LHCN-M2 (cell line): ENCODE measurements around the gene DBNL. TPM values are rescaled to one million over a fixed set of nuclear protein-coding genes. Genes with fewer than 3 reads are reported as not detected.
"Not testable (repeated sequence)": the region's sequence is repeated elsewhere in the genome, so short reads cannot be mapped to it uniquely, and the experiment has no call there.

ENCODE experiments used
- DNase-seq: peaks from one replicate; pipeline ENCODE4 v3.0.0-alpha.2; 2012; ENCODE audit warnings: low read depth
- polyA plus RNA-seq: library from polyadenylated mRNA; unstranded; fragments of >200 nt; gene quantifications from one replicate; pipeline ENCODE4 v1.2.1, GENCODE V29; 2012; ENCODE audit warnings: missing spikeins
- total RNA-seq: library from RNA; depleted of rRNA; stranded (reverse); fragments of >200 nt; gene quantifications from 2 replicates; pipeline ENCODE4 v1.2.3, GENCODE V29; 2014; rRNA removed

The DBNL gene
- 226 and 271 TPM in 2 replicates for total RNA-seq
- polyA plus RNA-seq: 199 TPM

DNA sequence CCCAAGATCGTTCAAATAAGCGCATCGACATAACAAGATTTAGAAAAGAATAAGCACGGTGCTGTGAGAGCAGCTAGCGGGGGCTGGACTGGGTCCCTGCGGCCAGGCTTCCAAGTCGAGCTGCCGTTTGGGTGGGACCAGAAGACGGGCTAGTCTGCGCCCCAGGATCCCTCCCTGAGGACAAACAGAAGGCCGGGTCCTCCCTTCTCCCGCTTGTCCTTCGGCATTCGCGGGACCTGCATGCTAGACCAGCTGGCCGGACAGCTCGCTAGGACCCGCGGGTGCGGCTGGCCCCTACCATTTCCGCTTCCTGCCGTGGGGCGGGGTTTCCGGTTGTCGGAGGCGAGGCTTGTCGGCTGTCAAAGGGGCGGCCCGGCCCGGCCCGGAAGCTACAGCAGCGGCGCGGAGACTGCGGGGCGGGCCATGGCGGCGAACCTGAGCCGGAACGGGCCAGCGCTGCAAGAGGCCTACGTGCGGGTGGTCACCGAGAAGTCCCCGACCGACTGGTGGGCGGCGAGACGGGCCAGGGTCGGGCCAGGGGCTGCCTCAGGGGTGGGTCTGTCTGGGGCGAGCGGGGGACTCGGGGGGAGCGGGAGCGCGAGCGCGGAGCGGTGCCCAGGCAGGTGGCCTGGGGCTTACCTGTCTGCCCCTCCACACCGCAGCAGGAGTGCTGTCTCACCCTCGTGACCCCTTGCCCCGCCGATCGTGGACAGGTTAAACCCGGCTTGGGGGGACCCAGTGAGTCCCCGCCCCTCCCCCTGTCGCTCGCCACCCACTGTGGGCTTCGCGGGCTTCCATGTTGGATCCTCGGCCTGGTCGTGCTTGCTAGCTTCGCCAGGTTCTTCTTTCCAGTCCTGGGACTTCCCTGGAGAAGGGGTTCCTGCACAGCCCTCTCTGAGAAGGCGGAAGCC lies at the start of gene DBNL:
DBNL (plus strand) TSS at position 388 of the 911 bp plus-strand sequence; CDS start at position 424, 36 bp downstream.
- DNase-seq: peak; percentile 86

DNA sequence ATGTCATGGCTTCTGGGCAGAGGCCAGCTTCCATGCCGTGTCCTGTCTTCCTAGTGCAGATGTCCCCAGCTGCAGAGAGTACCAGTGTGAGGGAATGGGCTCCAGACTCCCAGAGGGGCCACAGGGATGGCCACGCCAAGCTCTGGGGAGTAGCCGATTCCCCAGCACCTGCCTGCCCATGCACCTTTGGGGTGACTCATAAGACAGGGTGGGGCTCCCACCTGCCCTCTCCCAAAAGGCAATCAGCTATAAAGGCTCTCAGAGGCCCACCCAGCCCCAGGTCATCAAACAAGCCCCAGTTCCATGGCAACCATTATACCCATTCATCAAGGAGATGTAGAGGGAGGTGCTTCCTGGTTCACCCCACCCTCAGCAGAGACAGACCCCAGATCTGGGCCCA lies 47.0 kb upstream of the DBNL start, which contains the start of gene SPDYE1:
SPDYE1 (plus strand) TSS at position 366 of the 400 bp plus-strand sequence. CDS start 2,053 bp downstream, outside the sequence.
- not testable (repeated sequence) for DNase-seq

DNA sequence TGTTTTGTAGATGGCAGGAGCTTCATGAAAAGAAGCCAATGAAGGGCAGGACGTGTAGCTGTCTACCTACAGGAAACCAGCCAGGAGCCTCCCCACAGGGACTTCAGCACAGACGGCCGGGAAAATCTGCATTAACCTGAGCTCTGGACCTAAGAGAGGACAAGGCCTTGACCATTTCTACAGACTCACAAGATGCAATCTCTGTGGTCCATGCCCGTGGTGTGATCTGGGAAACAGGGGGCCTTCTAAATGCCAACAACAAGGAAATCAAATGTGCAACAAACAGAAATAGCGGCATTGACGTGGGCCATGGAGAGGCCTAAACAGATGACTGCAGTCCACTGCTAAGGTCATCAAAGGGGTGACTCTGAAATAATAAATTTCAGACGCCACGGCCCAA lies 32.4 kb upstream of the DBNL start:
- DNase-seq: not testable (repeated sequence)

DNA sequence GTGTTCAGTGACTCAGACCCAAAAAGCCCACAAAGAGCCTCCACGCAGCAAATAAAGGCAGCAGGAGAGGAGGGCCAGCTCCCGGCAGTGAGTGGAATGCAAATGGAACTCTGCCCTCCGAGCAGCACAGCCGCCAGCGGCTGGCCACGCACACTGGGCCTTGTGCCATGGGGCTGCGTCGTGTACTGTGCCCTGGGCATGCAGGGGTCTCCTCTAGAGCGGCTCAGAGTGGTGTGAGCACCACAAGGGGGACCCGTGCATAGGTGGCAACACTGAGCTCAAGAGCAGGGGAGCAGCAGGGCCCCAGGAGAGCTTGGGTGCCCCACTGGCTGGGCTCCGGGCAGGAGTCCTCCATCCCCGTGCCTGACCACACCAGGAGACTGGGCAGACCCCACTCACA lies 29.4 kb upstream of the DBNL start:
- DNase-seq: not testable (repeated sequence)

DNA sequence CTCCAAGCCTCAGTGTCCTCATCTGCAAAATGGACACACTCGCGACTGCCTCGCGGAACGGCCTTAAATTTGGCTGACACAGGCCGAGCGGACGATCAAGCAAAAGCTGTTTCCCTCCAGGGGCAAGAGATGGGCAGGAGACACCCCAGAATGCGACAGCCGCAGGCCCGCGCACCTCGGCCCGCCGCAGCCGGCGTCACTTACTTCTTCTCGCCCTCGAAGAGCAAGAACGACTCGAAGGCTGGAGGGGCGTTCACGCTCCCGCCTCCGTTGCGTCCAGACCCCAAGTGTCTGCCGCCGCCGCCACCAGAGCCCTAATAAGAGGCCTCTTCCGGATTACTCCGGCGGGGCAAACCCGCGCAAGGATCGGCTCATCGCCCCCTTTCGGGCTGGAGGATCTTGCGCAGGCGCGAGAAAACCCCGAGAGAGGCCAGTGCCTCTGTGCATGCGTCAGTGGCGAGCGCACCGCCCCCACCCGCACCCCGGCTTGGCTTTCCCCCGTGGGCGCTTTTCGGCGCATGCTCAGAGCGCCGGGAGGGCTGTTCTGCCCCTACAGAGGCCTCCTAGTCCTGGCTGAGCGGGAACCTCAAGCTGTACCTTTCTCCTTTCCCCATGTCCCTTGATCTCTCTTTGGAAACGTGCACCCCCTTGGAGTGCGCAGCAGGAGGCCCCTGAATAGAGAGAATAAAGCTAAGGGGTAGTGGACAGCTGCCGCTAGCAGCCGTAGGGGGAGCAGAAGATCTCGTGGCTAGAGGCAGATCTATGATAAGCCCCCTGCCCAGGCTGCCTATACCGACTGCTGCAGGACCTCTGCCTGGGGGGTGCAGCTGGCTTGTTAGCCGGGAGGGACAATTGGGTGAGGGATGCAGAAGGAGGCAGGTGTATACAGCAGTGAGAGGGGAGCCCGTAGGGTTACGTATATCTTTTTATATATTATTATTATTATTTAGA lies 25.4 kb upstream of the DBNL start:
- peak; percentile 97 for DNase-seq

DNA sequence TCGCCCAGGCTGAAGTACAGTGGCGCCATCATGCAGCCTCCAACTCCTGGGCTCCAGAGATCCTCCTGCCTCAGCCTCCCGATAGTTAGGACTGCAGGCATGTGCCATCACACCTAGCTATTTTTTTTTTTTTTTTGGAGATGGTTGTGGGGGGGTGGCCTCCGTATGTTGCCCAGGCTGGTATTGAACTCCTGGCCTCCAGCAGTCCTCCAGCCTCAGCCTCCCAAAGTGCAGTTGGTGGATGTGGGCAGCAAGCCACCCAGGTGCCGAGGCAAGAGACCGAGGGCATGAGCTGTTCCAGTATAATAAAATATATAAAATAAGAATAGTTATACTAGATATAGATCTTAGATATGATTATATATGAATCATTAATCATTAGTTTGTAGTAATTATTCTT lies 24.7 kb upstream of the DBNL start:
- DNase-seq: not testable (repeated sequence)

DNA sequence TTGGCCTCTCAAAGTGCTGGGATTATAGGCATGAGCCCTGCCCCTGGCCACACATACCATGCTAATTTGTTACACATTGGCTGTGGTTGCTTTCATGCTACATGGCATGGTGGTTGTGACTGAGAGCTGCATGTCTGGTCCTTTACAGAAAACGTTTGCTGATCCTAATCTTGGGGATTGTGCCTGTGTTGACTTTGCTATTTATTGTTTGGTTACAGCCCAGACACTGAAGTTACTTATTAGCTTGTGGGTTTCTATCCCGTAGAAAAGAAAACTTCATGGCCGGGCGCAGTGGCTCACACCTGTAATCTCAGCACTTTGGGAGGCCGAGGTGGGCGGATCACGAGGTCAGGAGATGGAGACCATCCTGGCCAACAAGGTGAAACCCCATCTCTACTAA lies 22.4 kb upstream of the DBNL start:
- DNase-seq: not testable (repeated sequence)

DNA sequence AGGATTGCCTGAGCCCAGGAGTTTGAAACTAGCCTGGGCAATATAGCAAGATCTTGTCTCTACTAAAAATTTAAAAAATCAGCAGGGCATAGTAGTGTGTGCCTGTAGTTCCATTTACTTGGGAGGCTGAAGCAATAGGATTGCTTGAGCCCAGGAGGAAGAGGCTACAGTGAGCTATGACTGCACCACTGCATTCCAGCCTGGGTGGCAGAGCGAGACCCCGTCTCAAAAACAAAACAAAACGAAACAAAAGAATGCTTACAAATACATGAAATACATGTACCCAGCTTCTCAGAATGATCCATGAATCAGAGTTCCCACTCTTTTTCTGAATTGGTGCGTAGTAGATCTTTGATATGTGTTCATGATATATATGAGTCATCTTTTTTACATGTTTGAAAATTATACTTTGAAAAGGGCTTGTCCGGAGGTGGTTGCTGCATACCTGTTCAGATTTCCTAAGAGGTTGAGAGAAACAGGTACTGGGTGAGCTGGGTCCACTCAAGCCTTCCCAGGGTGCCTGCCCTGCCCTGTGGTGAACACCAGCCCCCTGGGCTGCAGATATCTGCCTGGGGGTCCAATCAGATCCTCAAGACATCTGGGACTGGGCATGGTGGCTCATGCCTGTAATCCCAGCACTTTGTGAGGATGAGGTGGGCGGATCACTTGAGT lies 21.6 kb upstream of the DBNL start:
- not testable (repeated sequence) for DNase-seq

DNA sequence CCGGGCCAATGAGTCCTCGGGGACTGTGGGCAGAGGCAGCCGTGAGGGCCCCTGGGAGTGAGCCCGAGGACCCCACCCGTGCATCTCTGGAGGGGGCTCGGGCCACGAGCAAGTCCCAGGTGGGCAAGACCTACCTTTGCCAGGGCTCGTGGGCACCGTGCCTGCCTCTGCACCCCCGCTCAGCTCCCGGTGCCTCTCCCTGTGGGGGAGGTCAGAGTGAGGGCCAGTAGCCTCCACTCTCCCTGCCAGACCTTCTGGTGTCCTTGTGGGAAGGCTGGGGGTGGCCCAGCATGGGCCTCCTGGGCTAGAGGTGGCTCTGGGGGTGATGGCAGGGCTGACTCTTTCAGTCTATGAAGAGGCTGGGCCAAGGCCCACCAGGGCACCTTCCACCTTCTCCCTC lies 15.1 kb upstream of the DBNL start:
- DNase-seq: not testable (repeated sequence)

DNA sequence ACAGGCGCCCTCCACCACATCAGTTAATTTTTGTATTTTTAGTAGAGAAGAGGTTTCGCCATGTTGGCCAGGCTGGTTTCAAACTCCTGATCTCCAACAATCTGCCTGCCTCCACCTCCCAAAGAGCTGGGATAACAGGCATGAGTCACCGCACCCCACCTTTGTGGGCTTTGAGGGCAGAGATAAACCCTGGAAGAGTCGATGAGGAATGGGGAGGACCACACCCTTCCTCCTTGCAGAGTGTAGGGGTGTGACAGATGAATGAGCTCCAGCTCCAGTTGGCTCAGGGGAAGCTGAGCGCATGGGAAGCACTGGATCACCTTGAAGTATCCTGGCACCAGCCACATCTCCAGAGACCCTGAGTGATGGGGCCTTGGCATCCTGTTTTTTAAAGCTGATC lies 14.5 kb upstream of the DBNL start:
- DNase-seq: not testable (repeated sequence)

DNA sequence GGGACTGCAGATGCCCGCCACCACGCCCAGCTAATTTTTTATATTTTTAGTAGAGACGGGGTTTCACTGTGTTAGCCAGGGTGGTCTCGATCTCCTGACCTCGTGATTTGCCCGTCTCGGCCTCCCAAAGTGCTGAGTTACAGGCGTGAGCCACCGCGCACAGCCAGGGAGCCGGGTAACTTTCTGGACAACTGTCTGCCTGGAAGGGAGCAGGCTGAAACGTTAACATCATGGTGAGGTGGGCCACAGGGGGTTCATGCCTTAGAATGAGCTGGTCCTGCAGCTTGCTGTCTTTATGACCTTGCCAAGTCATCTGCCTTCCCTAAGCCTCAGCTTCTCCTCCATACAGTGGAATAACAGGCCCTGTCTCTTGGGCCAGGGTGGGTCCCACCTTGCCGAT lies 13.2 kb upstream of the DBNL start:
- not testable (repeated sequence) for DNase-seq

DNA sequence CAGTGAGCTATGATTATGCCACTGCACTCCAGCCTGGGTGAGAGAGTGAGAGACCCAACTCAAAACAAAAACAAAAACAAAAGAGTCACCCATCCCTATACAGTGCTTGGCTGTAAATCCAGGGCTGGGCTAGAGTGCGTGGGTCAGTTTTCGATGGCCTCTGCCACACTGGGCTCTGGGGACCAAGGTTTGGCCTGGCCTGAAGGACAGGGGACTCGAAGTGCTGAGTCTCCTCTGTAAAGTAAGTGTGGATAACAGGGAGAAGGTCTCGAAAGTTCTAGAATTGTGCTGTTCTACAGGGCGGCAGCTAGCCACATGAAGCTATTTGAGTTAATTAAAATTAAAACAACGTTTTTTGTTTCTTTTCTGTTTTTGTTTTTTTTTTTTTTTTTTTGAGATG lies 12.5 kb upstream of the DBNL start:
- DNase-seq: not testable (repeated sequence)

DNA sequence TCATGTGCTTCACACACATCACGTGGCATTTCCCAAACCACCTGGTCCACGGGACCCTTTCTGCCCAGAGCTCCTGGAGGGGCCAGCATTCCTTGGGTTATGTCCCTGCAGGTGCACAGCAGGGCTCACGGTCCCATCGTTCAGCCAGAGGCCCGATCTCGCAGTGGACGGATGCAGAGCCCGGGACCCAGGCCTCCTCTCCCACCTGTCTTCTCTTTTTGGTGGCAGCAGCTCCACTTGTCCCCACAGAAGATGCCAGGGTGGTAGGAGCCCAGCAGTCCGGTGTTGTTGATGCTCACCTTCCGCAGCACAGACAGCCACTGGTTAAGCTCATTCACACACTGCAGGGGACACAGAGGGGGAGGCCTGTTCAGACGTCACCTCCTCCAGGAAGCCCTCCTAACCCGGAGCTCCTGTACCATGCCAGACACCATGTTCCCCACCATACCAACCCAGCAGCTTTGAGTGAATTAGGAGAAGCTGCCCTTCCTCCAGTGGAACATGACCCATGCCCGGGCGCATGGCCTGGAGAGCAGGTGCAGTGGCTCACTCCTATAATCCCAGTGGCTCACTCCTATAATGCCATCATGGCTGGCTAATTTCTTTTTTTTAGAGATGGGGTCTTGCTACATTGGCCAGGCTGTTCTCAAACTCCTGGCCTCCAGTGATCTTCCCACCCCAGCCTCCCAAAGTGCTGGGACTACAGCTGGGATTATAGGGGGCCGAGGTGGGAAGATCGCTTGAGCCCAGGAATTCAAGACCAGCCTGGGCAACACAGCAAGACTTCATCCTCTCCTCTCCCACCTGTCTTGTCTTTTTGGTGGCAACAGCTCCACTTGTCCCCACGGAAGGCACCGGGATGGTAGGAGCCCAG lies 10.3 kb upstream of the DBNL start:
- DNase-seq: not testable (repeated sequence)

DNA sequence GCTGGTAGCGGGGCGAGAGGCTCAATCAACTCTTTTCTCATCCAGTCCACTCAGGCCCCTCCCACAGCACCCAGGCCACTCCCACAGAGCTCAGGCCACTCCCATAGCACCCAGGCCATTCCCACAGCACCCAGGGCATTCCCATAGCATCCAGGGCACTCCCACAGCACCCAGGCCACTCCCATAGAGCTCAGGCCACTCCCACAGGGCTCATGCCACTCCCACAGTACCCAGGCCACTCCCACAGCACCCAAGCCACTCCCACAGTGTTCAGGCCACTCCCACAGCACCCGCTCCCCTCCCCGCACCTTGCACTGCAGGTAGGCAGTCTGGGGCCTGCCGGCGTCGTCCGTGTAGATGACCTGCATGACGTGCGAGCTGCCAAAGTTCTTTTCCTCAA lies 8.1 kb upstream of the DBNL start:
- DNase-seq: peak; percentile 29

DNA sequence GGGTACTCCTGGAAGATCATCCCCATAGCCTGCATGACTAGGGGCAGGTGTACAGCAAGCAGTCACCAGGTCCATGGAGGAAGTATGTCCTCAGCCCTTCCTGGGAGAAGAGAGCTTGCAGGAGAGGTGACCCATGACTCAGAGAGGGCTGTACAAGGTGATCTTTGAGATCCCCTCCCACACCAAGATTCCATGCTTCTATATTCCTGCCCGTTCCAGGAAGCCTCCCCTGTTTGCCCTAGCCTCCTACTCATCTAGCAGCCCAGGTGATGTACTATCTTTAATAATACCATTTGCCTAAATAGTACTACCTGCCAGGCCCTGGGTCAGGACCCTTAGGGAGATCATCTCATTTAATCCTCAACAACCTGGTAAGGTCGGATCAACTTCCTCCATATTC lies 6.6 kb upstream of the DBNL start:
- DNase-seq: not testable (repeated sequence)

DNA sequence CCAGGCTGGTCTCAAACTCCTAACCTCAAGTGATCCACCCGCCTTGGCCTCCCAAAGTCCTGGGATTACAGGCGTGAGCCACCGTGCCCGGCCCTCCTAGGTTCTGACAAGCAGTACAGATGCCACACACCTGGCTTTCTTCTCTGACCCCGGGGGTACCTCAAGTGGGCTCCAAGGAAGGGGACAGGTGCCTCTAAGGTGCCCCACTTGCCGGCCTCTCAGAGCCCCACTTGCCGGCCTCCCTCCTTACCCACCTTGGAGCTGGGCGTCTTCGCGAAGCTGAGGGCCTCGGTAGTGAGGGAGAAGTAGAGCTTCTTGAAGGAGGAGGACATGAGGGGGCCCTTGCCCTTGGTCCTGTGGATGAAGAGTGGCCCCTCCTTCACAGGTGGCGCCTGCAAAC lies 5.9 kb upstream of the DBNL start:
- DNase-seq: not testable (repeated sequence)

DNA sequence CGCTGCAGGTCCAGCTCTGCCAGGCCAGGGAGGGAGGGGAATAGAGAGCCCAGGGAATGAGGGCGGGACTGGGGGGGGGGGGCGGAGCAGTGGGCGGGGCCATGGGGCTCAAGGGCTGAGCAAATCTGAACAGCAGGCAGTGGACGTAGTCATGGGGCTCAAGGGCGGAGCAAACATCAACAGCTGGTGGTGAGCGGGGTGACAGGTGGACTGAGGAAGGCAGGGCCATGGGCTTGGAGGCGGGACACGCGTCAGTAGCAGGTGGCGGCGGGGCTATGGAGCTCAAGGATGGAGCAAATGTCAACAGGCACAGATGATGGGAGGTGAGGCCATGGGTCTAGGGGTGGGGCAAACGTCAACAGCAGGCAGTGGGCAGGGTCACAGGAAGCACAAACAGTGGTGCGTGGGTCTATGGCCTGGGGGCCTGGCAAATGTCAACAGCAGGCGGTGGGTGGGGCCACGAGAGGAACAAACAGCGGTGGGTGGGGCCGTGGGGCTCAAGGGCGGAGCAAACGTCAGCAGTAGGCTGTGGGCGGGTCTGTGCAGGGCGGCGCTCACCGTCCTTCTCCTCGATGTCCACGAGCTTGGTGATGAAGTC lies 5.4 kb upstream of the DBNL start:
- DNase-seq: peak; percentile 83

DNA sequence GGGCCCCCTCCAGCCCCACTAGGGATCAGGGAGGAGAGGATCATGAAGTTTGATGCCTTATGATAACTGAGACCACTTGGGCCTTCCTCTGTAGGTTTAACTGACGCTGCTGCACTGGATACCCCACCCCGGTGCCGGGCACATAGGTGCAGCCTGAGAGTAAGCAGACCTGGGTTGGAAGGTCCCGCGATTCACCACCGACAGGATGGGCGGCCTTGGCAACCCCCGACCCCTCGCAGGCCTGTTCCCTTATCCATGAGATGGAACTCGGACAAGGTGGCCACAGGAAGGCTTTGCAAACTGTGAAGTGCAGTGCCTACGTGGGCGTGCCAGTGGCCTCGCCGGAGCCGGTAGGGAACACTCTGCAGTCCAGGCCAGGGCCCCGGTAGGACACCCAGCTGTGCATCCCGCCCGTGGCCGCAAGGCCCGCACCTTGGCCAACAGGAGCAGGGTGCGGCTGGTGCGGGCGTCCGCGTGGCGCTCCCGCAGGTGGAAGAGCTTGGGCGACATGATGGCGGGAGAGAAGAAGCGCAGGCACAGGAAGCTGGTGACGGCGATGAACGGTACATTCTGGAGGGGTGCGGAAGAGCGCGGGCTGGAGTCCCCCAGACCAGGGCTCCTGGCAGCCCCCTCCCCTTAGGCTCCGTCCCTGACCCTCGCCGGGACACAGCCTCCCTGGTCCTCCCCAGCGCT lies 4.6 kb upstream of the DBNL start:
- not testable (repeated sequence) for DNase-seq

DNA sequence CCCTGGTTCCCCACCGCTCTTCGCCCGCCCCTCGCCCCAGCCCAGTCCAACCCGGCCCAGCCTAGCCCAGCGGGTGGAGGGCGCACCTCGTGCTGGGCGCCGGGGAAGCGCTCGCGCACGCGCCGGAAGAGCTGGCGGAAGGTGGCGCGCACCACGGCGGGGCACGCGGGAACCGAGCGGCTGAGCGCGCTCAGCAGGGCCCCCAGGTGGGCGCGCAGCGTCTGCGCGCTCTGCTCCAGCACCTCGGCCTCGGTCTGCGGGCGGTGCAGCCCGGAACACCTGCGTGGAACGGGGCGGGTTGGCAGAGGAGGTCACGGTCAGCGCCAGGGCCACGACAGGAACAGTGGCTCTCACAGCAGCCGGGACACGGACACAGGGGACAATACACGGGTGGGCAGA lies 4.0 kb upstream of the DBNL start:
- DNase-seq: not testable (repeated sequence)
